ENCODE measurements around the gene ZNF224. TPM values are rescaled to one million over a fixed set of nuclear protein-coding genes. Genes with fewer than 3 reads are reported as not detected.

Gene ZNF224
- total RNA-seq, 1 donor from 2014 or later: 5.8 TPM

DNA sequence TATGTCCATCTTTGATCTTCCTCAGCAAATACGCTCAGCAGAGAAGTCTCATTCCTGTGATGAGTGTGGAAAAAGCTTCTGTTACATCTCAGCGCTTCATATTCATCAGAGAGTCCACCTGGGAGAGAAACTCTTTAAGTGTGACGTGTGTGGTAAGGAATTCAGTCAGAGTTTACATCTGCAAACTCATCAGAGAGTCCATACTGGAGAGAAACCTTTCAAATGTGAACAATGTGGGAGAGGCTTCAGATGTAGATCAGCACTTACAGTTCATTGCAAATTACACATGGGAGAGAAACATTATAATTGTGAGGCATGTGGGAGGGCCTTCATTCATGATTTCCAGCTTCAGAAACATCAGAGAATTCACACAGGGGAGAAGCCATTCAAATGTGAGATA lies 27.9 kb upstream of the ZNF224 start:
- no peak for DNase-seq (ENCODE audit: low read depth)
- H3K4me3 ChIP-seq (ENCODE audit: low read depth, low read length): no peak overlapping the region
- TF ChIP-seq, protein P1, sequence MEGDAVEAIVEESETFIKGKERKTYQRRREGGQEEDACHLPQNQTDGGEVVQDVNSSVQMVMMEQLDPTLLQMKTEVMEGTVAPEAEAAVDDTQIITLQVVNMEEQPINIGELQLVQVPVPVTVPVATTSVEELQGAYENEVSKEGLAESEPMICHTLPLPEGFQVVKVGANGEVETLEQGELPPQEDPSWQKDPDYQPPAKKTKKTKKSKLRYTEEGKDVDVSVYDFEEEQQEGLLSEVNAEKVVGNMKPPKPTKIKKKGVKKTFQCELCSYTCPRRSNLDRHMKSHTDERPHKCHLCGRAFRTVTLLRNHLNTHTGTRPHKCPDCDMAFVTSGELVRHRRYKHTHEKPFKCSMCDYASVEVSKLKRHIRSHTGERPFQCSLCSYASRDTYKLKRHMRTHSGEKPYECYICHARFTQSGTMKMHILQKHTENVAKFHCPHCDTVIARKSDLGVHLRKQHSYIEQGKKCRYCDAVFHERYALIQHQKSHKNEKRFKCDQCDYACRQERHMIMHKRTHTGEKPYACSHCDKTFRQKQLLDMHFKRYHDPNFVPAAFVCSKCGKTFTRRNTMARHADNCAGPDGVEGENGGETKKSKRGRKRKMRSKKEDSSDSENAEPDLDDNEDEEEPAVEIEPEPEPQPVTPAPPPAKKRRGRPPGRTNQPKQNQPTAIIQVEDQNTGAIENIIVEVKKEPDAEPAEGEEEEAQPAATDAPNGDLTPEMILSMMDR (conservative IDR thresholded peaks at IDR 0.05; ENCODE audit: low read depth, low read length): no peak

DNA sequence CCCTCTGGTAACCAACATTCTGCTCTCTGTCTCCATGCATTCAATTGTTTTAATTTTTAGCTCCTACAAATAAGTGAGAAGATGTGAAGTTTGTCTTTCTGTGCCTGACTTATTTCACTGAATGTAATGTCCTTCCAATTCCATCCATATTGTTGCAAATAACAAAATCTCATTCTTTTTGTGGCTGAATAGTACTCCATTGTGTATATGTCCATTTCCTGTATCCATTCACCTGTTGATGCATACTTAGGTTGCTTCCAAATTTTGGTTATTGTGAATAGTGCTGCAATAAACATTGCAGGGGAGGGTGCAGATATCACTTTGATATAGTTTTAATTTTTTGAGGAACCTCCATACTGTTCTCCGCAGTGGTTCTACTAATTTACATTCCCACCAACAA lies 24.7 kb upstream of the ZNF224 start:
- no peak overlapping the region for H3K4me3 ChIP-seq (ENCODE audit: low read depth, low read length)
- TF ChIP-seq, protein P1 (conservative IDR thresholded peaks at IDR 0.05; ENCODE audit: low read depth, low read length): no peak
- no peak for DNase-seq (ENCODE audit: low read depth)

DNA sequence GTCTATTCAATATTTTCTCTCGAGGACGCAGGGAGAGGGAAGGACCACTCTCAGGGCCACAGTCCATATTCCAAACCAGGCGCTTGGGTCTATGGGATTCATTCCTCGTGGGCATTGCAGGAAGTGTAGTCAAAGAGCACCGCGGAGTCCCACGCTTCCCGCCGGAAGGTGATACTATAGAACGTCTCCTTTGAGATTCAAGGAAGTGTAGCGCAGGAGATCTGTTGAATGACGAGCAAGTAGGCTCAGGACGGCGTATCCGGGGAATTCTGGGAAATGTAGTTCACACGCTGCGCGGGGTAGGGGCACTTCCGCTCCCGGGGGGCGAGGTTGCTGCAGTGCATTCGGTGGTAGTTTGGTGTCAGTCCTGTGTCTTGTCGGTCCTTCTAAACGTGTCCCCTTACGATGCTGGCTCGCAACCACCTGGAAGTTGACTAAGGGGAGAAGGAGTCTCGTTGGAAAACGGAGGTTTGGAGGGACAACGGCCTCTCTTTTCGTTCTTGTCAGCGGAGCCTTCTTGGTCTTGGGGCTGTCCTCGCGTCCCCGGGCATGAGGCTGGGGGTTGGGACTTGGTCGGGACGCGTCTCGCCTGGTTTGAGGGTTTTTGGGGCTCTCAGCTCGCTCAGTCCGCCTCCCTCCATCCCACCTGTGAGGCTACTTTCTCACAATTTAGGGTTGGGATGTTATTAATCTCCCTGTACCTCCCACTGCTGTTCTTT lies 22.2 kb upstream of the ZNF224 start, which contains the start of gene ZNF284:
TSS of gene ZNF284 (plus strand) at position 336 of the 719 bp plus-strand sequence. CDS start 4,231 bp downstream, outside the sequence.
- TF ChIP-seq, protein P1 (conservative IDR thresholded peaks at IDR 0.05; ENCODE audit: low read depth, low read length): no peak
- peak within 1 kb of the TSS; percentile 78 for H3K4me3 ChIP-seq (ENCODE audit: low read depth, low read length)
- no peak for DNase-seq (ENCODE audit: low read depth)

DNA sequence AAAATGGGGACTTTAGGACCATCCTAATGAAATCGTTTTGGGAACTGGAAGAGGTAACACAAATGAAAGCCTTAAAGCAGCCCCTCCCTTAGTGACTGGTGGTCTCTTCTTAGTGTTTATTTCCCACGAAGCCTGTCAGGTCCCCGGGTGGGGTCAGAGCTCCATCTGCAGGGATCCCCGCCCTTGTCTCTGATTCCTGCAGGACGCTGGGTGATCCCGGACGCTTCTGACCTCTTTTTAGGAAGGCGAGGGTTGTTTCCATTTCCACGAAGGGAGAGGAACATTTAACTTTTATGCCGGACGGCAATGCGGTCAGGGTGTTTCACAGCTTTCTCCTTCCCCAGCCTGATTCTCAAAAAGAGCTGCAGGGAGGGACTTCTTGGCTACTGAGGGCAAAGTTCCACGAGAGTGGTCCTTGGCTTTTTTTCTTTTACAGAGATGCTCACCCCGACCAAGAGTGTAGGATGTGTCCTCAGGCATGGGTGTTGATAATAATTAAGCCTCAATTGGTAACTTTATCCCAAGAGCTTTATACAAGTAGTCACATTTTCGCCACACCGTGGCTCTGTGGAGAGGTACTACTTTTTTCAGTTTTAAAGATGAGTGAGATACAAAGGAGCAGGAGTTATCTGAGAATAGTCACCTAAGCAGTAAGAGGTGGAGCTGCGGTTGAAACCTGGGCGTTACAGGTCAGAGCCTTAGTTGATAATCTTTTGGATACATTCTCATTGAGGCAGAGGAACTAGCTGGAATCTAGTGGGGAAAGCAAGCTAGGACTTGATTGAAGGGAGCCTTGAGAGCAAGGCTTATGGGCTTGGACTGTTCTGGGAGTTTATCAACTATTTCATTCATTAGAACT lies 21.4 kb upstream of the ZNF224 start:
- no peak for DNase-seq (ENCODE audit: low read depth)
- TF ChIP-seq, protein P1 (conservative IDR thresholded peaks at IDR 0.05; ENCODE audit: low read depth, low read length): peak; percentile 10
- H3K4me3 ChIP-seq (ENCODE audit: low read depth, low read length): peak overlapping the region; percentile 78

DNA sequence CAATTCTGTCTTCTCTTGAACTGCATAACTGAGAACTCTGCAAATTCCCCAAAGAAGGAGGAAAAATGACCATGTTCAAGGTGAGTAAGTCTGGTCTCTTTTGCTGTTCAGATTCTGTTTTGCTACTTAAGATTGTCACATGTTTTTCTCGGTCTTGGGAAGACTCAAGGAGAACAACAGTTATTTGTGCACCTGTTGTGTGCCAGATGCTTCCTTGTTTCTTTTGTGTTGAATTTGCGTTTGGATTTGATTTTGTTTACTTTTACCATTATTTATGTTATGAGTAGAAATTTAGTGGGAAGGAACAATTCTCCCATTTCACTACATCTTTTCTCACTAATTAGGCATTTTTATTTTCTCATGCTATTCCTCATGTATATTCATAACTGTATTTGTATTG lies 17.8 kb upstream of the ZNF224 start:
- TF ChIP-seq, protein P1 (conservative IDR thresholded peaks at IDR 0.05; ENCODE audit: low read depth, low read length): no peak
- H3K4me3 ChIP-seq (ENCODE audit: low read depth, low read length): no peak overlapping the region
- DNase-seq (ENCODE audit: low read depth): no peak

DNA sequence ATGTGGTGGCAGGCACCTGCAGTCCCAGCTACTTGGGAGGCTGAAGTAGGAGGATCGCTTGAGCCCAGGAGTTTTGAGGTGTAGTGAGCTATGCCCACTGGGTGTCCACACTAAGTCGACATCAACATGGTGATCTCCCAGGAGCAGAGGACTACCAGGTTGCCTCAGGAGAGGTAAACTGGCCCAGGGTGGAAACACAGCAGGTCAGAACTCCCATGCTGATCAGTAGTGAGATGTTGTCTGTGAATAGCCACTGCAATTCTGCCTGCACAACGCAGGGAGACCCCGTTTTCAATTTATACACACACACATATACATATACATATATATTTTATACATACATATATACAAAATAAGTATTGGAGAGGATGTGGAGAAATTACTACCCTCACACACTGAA lies 2.1 kb upstream of the ZNF224 start:
- TF ChIP-seq, protein P1 (conservative IDR thresholded peaks at IDR 0.05; ENCODE audit: low read depth, low read length): no peak
- H3K4me3 ChIP-seq (ENCODE audit: low read depth, low read length): no peak overlapping the region
- DNase-seq (ENCODE audit: low read depth): no peak

Data from epithelial cell of proximal tubule (primary cell).